GM08714 (cell line): Measurements from ENCODE around the gene ZNF562.
"Not testable (repeated sequence)": the region's sequence is repeated elsewhere in the genome, so short reads cannot be mapped to it uniquely, and the experiment has no call there.

Experiments used
- H3K4me3 ChIP-seq: fragments of 200-500 bp; sonication (Bioruptor generic); 2 replicates; pipeline ENCODE4 v1.5.1; 2014; ENCODE audit warnings: mild to moderate bottlenecking, low read length, inconsistent platforms
- ZNF274 ChIP-seq: IDR thresholded peaks from 2 replicates; pipeline ENCODE4 v1.6.1; 2012; ENCODE audit warnings: mild to moderate bottlenecking, low read depth, low read length

ZNF562 gene

DNA sequence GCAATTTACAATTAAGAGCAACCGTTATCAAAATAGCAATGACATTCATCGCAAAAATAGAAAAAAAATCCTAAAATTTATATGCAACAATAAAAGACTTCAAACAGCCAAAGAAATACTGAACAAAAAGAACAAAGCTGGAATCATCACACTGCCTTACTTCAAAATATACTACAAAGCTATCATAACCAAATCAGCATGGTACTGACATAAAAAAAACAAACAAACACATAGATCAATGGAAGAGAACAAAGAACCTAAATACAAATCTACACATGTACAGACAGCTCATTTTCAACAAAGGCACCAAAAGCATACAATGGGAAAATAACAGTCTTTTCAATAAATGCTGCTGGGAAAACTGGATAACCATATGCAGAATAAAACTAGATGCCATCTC, 6.4 kb downstream of the ZNF562 start:
- no peak overlapping the region for H3K4me3 ChIP-seq
- TF ChIP-seq ZNF274 = no peak

DNA sequence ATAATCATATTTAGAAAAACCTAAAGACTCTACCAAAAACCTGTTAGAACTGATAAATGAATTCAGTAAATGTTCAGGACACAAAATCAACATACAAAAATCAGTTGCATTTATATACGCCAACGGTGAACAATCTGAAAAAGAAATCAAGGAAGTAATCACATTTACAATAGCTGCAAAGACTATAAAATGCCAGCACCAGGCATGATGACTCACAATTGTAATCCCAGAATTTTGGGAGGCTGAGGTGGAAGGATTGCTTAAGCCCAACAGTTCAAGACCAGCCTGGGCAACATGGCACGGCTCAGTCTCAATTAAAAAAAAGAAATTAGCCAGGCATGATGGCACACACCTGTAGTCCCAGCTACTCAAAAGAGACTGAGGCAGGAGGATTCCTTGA, 7.0 kb downstream of the ZNF562 start:
- H3K4me3 ChIP-seq = no peak overlapping the region
- TF ChIP-seq ZNF274 = no peak

DNA sequence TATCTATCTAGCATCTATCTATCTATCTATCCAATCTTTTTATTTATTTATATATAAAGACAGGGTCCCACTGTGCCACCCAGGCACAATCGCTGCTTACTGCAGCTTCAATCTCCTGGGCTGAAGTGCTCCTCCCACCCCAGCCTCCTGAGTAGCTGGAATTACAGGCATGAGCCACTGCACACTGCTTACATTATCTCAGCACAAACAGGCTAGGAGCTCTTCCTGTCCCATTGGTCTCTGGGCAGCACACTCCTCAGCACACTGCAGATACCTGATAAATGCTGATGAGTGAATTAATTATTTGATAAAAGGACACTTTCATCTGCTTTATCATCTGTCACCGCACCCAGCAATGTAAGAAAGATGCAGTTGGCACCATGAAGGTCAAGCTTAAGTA, 16.1 kb downstream of the ZNF562 start:
- H3K4me3 ChIP-seq = no peak overlapping the region
- no peak for TF ChIP-seq ZNF274

DNA sequence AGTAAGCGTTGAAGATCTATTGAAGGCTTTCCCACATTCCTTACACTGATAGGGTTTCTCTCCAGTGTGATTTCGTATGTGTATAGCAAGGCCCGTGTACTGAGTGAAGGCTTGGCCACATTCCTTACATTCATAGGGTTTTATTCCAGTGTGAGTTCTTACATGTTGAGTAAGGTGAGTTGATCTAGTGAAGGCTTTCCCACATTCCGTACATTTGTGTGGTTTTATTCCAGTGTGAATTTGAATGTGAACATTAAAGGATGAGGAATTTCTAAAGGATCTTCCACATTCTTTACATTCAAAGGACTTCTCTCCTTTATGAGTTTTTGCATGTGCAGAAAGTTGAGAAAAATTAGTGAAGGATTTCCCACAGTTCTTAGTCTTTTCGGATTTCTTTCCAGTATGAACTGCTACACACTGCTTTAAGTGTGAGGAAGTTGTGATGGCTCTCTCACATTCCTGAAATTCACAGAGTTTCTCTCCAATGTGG, 21.8 kb downstream of the ZNF562 start:
- not testable (repeated sequence) for H3K4me3 ChIP-seq

DNA sequence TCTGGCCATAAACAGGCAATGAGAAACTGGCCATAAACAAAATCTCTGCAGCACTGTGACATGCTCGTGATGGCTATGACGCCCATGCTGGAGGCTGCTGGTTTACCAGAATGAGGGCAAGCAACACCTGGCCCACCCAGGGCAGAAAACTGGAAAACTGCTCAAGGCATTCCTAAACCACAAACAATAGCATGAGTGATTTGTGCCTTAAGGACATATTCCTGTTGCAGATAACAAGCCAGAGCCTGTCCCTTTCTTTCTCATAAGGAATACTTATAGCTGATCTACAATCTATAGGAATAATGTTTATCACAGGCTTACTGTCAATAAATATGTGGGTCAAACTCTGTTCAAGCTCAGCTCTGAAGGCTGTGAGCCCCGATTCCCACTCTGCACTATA, 23.4 kb downstream of the ZNF562 start:
- H3K4me3 ChIP-seq = not testable (repeated sequence)

DNA sequence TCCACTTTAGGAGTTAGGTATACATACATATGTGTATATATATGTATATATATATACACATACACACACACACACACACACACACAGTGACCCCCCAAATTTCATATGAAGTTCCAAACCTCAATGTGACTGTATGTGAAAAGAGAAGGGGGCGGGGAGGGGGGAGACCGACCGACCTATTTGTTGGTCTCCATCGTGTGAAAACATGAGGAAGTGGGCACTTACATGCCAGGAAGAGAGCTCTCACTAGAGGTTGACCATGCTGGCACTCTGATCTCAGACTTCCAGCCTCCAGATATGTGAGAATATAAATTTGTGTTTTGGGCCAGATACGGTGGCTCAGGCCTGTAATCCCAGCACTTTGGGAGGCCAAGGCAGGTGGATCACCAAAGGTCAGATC, 24.6 kb downstream of the ZNF562 start:
- no peak overlapping the region for H3K4me3 ChIP-seq

DNA sequence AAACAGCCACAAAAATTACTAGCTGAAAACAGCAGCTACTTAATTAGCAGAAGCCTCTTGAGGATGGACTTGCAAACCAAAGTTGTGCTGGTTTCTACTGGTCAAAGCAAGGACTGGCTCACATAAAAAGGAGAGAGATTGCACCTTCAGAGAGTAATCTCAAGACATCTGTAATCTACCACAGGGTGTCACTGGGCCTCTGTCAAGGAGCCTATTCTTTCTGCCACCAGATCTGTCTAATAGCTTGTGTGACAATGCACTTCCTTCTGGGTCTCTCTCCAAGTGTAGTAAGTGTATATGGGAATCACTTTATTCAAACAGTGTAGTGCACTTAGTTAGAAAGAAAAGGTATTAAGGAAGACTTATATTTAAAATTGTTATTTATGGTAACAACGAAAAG, 29.4 kb downstream of the ZNF562 start:
- H3K4me3 ChIP-seq = no peak overlapping the region
- no peak for TF ChIP-seq ZNF274

More for the DNA sequence above, 24.6 kb downstream of the ZNF562 start:
- no peak for TF ChIP-seq ZNF274

DNA sequence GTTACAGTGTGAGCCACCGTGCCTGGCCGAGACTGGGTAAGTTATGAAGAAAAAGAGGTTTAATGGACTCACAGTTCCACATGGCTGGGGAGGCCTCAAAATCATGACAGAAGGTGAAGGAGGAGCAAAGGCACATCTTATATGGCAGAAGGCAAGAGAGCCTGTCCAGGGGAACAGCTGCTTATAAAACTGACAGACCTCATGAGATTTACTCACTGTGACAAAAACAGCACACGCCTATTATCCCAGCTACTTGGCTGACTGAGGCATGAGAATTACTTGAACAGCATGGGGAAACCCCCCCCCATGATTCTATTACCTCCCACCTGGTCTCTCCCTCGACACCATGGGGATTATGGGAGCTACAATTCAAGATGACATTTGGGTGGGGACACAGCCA, 30.4 kb downstream of the ZNF562 start:
- TF ChIP-seq ZNF274 = no peak
- no peak overlapping the region for H3K4me3 ChIP-seq

DNA sequence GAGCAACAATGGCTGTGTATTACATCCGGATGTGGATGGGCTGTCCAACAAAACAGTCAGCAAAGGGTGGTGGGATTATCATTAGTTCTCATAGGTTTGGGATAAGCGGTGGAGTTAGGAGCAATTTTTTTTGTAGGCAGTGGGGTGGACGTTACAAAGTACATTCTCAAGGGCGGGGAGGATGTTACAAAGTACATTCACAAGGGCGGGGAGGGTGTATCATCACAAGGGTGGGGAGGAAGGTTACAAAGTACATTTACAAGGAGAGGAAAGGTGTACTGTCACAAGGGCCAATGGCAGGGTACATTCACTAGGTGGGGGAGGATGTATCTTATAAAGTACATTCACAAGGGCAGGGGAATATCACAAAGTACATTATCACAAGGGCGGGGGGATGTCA, 33.1 kb downstream of the ZNF562 start:
- H3K4me3 ChIP-seq = no peak overlapping the region
- TF ChIP-seq ZNF274 = no peak

DNA sequence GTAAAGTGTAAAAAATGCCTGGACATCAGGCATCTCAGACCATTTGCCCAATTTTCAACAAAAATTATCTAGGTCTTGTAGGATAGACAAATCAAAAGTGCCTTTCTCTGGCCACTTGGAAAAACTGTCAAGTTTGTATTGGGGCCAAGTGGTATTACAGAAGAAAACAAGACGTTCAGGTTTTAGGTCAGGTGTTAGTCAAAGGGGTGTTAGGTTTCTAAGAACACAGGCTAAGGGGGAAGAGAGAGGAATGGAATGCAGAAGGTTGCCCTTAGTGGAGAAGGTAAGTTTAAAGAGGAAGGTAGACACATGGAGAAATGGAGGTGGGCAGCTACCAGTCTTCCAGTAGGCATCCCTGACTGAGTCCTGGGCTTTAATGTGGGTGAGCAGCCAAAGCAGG, 33.9 kb downstream of the ZNF562 start:
- H3K4me3 ChIP-seq = no peak overlapping the region
- TF ChIP-seq ZNF274 = no peak

DNA sequence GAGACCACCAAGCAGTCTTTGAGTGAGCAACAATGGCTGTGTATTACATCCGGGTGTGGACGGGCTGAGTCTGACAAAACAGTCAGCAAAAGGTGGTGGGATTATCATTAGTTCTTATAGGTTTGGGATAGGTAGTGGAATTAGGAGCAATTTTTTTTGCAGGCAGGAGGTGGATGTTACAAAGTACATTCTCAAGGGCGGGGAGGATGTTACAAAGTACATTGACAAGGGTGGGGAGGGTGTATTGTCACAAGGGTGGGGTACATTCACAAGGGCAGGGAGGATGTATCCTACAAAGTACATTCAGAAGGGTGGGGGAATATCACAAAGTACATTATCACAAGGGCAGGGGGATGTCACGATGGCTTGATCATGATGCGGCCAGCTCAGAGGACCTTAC, 38.9 kb downstream of the ZNF562 start:
- H3K4me3 ChIP-seq = no peak overlapping the region
- no peak for TF ChIP-seq ZNF274

DNA sequence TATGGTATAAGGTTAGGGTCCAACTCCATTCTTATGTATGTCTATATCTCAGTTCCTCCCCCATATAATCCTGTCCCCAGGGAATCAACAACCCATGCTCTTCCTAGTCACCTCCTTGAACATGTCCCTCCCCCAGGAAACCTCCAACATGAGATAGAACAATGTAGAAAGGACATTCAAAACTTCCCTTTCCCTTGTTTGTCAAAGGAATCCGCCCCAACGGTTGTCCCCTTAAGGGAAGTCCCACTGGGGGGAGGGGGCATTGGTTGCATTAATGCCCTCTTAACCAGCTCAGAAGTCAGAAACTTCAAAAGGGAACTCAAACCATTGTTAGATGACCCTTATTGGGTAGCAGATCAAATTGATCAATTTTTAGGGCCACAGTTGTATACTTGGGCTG, 47.0 kb downstream of the ZNF562 start:
- no peak for TF ChIP-seq ZNF274
- no peak overlapping the region for H3K4me3 ChIP-seq

DNA sequence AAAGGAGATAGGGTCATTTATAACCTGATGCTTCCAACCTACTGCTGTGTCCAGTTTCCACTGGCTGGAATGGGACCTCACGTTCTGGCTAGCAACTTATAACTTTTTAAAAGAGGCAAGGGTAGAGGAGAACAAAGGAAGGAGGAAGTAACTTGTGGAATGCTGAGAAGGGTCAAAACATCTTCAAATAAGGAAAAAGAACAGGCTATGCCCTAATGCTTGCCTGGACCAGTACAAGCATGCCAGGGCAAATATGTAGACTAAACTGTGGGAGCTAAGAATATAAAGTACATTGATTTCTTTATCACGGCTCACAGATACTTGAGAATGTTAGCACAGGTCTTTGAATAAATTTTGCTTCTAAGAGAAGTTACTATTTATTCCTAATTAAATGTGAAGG, 52.4 kb downstream of the ZNF562 start:
- peak overlapping the region; percentile 28; the same call in 1 of the 2 replicates for H3K4me3 ChIP-seq
- no peak for TF ChIP-seq ZNF274

DNA sequence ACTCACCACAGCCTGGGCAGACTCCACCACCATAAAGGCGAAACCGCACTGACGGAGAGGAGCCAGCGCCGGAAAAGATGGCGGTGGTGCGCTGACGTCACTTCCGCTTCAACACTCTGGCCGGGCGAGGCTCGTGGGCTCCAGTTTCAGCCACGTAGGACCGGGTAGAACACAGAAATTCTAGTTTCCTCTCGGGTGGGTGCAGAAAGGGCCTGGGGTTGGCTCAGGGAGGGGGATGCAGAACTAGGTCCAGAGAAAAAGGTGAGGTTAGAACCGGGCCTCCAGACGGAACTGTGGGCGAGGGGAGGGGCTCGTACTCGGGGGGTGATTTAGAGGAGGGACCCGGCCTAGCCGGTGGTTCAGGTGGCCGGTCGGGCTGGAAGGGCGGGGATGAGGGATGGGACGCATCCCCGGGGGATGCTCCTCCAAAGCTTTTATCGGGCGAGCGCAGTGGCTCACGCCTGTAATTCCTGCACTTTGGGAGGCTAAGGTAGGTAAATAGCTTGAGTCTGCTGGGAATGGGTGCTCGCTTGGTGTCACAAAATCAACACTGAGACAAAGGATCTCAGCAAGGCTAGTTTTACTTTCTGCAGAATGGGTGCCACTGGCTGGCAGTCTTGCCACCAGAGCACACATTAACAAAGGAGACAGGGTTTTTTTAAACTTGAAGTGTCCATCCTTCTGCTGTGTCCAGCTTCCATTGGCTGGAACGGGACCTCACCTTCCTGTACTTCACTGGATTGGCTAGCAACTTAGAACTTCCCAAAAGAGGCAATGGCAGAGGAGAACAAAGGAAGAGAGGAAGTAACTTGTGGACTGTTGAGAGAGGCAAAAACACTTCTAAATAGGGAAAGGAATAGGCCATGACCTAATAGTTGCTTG, 53.5 kb downstream of the ZNF562 start, which contains the start of gene ZNF561:
Gene ZNF561, minus strand, starts transcription at position 77 of the 882 bp plus-strand sequence. CDS start 1,776 bp downstream, outside the sequence.
- H3K4me3 ChIP-seq = peak within 1 kb of the TSS; percentile 70
- TF ChIP-seq ZNF274 = no peak

DNA sequence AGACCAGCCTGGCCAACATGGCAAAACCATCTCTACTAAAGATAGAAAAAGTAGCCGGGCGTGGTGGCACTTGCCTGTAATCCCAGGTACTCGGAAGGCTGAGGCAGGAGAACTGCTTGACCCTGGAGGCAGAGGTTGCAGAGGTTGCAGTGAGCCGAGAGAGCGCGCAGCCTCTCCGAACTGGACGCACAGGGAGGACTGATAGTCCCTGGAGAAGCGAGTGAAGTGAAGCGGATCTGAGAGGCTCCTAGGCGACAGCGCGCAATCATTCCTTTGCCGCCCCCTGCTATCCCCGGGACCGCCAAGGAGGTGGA, 54.1 kb downstream of the ZNF562 start:
- H3K4me3 ChIP-seq = peak overlapping the region; percentile 70
- TF ChIP-seq ZNF274 = no peak

DNA sequence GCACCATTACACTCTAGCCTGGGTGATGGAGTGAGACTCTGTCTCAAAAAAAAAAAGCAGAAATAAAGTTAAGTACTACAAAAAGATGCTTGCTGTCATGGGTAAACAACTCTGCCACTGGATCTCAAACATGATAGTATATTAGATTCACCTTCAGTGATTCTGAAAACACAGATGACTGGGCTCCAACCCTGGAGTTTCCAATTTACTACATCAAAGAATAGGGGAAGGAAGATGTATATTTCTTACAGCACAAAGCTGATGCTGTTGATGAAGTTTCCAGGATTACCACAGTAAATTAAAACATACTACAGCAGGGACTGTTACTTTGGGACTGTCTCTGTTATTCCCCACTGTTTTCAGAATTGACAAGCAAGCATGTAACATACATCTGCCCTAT, 59.1 kb downstream of the ZNF562 start:
- H3K4me3 ChIP-seq = no peak overlapping the region
- TF ChIP-seq ZNF274 = no peak
